GM18507 (cell line): ENCODE data around the gene TMEM107.

Experiments used
- DNase-seq: peaks from one replicate; pipeline ENCODE4 v3.0.0; 2011; ENCODE audit warnings: low read depth; ENCODE audit not compliant: insufficient read length; ENCODE audit errors: extremely low spot score
- FAIRE-seq: peaks from 2 replicates; lab custom pipeline; 2011; peaks lifted over from hg19 to GRCh38; lab: Jason Lieb, UNC

TMEM107 gene

DNA sequence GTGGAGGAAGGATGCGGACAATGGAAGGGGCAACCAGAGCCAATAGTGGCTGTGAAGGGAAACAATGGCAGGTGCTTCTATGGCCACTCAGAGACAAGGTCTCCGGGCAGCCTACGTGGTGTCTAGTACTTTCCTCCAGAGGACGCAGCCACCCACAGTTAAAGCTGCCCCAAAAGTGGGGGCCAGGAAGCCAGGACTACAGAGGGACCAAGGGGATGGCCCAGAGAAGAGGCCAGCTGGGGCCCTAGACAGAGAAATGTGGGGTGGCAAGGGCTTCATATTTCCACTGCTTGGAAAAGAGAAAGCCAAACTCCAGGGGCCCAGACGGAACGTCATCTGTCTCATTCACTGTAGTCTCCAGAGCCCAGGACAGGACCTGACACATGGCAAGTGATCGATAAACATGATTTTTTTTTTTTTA lies 23.1 kb downstream of the TMEM107 start:
- DNase-seq, result no peak
- no peak for FAIRE-seq

DNA sequence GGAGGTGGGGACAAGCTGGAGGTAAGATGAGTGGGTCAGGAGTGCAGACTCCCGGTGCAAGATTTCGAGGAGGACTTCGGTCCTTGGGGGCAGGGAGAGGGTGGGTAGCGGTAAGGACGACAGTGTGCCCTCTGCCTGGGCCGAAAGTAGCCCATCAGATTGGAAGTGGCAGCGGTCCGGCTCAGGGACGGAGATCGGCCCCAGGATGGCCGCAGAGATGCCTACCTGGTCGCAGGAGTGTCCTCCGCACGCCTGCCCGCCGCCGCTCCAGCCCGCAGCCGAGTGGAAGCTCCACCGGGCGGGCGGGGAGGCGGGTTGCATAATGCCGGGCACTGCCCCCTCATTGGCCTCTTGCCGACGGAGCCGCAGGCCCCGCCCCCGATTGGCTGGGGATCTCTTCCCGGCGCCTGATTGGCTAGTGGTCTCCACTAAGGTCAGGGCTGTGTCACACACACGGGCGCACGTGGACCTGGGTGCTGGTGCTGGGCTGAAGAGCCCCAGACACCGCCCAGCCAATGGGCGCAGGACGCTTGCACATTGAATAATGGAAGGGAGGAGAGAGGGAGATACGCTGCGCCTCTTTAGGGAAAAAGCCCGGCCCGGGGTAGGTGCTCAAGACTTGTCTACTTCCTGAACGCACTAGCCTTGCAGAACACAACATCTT lies 23.9 kb downstream of the TMEM107 start, which contains the start of gene PER1:
Gene PER1, minus strand, starts transcription at position 293 of the 664 bp plus-strand sequence. CDS start 1,698 bp downstream, outside the sequence.
- FAIRE-seq (peak; percentile 91), DNase-seq (no peak)

DNA sequence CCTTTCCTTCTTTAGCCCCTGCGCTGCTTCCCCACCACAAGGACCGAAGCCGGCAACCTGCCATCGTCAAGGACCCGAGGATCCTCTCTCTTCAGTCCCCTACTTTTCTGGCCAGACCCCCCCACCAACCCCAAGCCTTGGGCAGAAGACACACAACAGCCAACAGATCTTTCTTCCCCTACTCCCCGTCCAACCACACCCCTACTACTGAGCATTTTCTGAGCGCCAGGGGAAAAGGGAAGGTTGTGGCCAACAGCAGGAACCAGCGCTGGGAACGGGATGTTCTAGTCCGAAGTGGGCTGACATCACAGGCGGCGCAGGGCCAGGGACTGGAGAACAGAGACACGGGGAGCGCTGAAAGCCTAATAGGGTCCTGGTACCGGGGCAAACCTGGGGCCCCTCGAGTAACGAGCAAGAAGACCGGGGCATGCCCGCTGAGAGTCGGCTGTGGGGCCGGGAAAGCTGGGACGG lies 24.5 kb downstream of the TMEM107 start:
- no peak for FAIRE-seq
- DNase-seq, result no peak

GRCh38 chr17:8151120-8151640 lies 25.0 kb downstream of the TMEM107 start:
- FAIRE-seq (peak; percentile 93), DNase-seq (peak; percentile 83)

DNA sequence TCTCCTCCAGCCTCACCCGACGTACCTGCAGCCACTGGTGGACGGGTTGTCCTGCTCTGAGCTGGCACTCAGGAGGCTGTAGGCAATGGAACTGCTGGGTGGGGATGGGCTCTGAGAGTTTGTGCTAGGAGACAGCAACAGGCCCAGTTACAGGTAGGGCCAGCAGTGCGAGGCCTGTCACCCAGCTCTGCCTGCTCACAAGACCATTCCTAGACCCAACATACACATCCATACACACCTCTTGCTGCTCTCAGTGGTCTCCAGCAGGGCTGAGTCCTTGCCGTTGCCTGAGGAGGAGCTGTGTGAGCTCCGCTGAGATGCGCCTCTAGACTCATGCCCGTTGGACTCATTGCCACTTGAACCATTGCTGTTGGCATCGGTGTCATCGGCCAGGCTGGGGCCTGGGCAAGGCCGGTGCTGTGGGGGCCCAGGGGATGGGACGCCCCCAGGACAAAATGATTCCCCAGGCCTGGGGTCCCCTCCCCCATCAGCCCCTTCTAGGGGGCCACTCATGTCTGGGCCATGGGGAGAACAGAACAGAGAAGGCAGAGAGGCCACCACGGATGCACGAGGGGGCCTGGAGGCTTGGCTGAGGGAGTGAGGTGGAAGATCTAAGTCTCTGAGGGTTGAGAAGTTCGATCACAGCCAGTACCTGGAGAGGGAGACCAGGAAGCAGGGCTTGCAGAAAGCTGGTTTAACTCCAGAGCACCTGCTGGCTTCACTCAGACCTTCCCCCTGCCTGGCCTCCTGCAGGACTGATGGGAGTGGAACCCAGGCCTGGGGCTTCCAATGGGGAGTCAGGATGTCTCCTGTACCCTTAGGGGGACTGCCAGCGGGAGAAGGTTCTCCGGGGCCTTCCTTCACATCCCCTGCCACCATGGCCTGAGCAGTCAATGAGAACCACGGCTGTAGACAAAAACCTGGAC lies 25.7 kb downstream of the TMEM107 start:
- no peak for FAIRE-seq
- no peak for DNase-seq

- FAIRE-seq (no peak), DNase-seq (no peak)
Measured at GRCh38 chr17:8149419-8150193, 26.6 kb downstream of the TMEM107 start.

- DNase-seq (no peak), FAIRE-seq (no peak)
Measured at GRCh38 chr17:8148560-8148959, 27.6 kb downstream of the TMEM107 start.

GRCh38 chr17:8147805-8148404 lies 28.3 kb downstream of the TMEM107 start:
- FAIRE-seq, result no peak
- no peak for DNase-seq

DNA sequence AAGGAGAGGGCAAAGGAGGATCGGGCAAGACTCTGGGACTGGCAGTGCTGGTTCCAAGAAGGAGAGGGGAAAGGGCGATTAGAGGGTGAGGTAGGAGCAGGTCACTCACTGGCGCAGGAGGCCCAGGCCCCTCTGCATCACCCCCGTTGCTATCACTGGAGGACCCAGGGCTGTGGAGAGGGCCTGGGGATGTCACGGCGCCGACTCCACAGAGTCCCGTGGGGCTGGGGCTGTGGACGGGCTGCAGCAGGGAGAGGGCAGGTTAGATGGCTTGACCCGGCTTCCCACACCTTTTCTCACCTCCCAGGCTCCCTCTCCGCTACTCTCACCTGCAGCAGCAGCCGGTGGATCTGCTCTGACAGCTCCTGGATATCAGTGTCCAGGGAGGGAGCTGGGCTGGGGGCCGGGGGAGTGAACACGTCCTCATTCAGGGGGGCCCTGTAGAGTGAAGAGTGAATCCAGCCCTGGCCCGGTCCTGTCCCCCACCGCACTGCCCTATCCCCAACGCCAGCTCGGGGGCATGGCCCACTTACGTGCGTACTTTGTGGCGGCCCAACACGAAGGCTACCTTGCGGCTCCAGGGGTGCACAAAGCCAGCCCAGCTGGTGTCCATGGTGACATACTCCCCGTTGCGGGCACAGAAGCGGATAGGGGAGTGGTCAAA lies 28.9 kb downstream of the TMEM107 start:
- FAIRE-seq, result no peak
- no peak for DNase-seq

GRCh38 chr17:8146381-8147140 lies 29.6 kb downstream of the TMEM107 start:
- no peak for DNase-seq
- FAIRE-seq, result no peak

DNA sequence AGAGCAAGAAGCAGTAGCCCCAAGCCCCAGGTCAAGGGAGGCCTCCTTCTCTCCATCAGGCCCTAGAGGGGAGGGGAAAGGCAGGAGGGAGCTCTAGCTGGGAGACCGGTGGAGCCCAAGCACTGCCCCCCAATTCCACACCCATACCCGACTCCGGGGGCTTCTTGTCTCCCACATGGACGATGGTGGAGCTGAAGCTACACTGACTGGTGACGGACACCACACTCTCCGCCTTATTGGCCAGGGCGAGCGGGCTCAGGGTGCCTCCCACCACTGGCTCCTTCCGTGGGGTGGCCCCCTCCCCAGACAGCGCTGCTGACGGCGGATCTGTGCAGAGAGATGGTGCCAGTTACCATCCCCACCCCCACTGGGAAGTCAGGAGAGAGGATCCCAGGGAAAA lies 30.4 kb downstream of the TMEM107 start:
- FAIRE-seq (no peak), DNase-seq (no peak)

- FAIRE-seq, result no peak
- no peak for DNase-seq
Measured at GRCh38 chr17:8144401-8145231, 31.6 kb downstream of the TMEM107 start.

DNA sequence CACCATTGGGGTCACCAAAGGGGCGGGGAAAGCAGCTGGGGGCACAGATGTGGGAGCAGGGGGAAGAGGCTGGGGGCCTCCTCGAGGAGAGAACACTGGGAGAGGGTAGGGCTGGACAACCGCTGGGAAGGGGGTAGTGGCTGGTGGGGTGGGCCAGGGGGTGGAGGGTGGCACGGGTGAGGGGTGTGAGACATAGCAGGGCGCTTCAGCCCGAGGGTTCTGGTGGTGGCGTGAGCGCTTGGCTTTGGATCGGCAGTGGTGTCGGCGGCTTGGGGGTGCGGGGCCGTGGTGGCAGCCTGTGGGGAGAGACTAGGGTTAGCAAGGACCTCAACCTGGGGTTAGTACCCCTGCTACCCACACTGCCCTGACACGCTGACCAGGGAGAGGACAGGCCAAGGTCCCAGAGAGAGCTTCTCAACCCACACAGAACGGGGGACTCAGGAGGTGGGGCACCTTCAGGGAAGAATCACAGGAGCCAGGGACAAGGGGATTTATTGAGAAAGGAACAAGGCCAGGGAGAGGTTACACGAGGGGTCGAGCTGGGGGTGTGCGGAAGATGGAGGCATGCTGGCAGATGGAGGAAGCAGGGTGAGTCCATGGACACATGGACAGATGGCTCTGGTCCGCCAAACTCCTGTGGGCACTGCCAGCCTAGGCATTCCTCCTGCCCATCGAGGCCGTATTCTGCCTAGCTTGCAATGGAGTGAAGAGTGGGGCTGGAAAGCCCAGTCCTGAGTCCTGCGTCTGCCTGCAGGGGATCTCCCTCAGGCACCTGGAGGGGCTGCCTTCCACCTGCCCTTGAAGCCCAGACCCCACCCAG lies 32.4 kb downstream of the TMEM107 start:
- FAIRE-seq (no peak), DNase-seq (no peak)

- FAIRE-seq (no peak), DNase-seq (no peak)
Measured at GRCh38 chr17:8142887-8143580, 33.1 kb downstream of the TMEM107 start.

GRCh38 chr17:8142158-8142886 lies 33.9 kb downstream of the TMEM107 start:
- DNase-seq (no peak), FAIRE-seq (no peak)
